ENCODE measurements around the gene CEP83. TPM values are rescaled to one million over a fixed set of nuclear protein-coding genes. Genes with fewer than 3 reads are reported as not detected.

Gene CEP83
- total RNA-seq, 3 donors from 2014 or later = 24.7 to 37.8 (median 27.8) TPM

- no peak for ATAC-seq
- peaks cover 48% of the 10 kb centered on the region for H3K36me3 Mint-ChIP-seq (ENCODE audit: insufficient read depth)
- no peaks in the 10 kb centered on the region for H3K27me3 Mint-ChIP-seq (ENCODE audit: low read depth)
- peaks cover 16% of the 10 kb centered on the region for H3K9me3 Mint-ChIP-seq
- no peak for DNase-seq
- no peak overlapping the region for H3K4me3 Mint-ChIP-seq
- H3K4me1 Mint-ChIP-seq (ENCODE audit: low read depth) = peaks cover 34% of the 10 kb centered on the region
Measured at GRCh38 chr12:94380507-94380906, 79.2 kb downstream of the CEP83 start.

GRCh38 chr12:94379479-94380113 lies 80.1 kb downstream of the CEP83 start:
- peaks cover 46% of the 10 kb centered on the region for H3K36me3 Mint-ChIP-seq (ENCODE audit: insufficient read depth)
- peaks cover 31% of the 10 kb centered on the region for H3K4me1 Mint-ChIP-seq (ENCODE audit: low read depth)
- H3K27me3 Mint-ChIP-seq (ENCODE audit: low read depth) = no peaks in the 10 kb centered on the region
- peaks cover 7% of the 10 kb centered on the region for H3K9me3 Mint-ChIP-seq
- DNase-seq = no peak
- ATAC-seq = peak; percentile 66 to 83
- H3K4me3 Mint-ChIP-seq = no peak overlapping the region

- Mint-ChIP-seq H3K27me3 (ENCODE audit: low read depth) (no peaks in the 10 kb centered on the region), H3K9me3 (no peaks in the 10 kb centered on the region), H3K4me1 (ENCODE audit: low read depth) (peaks cover 38% of the 10 kb centered on the region), H3K4me3 (no peak overlapping the region), H3K36me3 (ENCODE audit: insufficient read depth) (peaks cover 39% of the 10 kb centered on the region)
- no peak for DNase-seq
- ATAC-seq = no peak
Measured at GRCh38 chr12:94377599-94377998, 82.1 kb downstream of the CEP83 start.

DNA sequence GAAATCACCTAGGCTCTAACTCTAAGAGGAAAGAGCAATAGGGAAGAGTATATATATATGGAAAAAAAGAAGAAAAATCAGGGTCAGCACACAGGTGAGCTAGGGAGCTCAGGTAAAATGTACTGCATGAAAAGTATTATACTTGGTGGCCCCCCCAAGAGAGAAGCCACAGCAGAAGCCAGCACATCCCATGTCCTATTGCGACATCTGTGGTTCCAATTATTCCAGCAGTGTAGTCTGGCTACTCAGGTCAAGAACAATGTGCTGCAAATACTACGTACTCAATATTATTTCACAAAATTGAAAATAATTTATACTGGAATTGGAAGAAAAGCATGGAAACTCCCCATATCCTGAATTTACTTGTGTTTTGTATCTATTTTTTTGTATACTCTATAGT lies 85.5 kb downstream of the CEP83 start:
- ATAC-seq (no peak), DNase-seq (no peak)
- Mint-ChIP-seq H3K4me1 (ENCODE audit: low read depth) (peaks cover 19% of the 10 kb centered on the region), H3K9me3 (no peaks in the 10 kb centered on the region), H3K27me3 (ENCODE audit: low read depth) (no peaks in the 10 kb centered on the region), H3K36me3 (ENCODE audit: insufficient read depth) (peaks cover 32% of the 10 kb centered on the region), H3K4me3 (no peak overlapping the region)

- Mint-ChIP-seq H3K27me3 (ENCODE audit: low read depth) (no peaks in the 10 kb centered on the region), H3K36me3 (ENCODE audit: insufficient read depth) (peaks cover 32% of the 10 kb centered on the region), H3K4me3 (peak overlapping the region; percentile 11), H3K4me1 (ENCODE audit: low read depth) (peaks cover 23% of the 10 kb centered on the region), H3K9me3 (no peaks in the 10 kb centered on the region)
- peak; percentile 92 to 96 for ATAC-seq
- no peak for DNase-seq
Measured at GRCh38 chr12:94372461-94372860, 87.2 kb downstream of the CEP83 start.

DNA sequence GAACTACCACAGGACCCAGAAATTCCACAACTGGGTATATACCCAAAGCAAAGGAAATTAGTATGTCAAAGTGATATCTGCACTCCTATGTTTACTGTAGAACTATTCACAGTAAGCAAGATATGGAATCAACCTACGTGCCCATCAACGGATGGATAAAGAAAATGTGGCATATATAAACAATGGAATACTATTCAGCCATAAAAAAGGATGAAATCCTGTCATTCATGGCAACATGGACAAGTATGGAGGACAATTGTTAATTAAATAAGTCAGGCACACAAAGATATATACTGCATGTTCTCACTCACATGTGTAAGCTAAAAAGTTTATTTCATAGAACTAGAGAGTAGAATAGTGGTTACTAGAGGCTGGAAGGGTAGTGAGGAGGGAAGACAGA lies 97.0 kb downstream of the CEP83 start:
- no peak overlapping the region for H3K4me3 Mint-ChIP-seq
- no peaks in the 10 kb centered on the region for H3K4me1 Mint-ChIP-seq (ENCODE audit: low read depth)
- H3K36me3 Mint-ChIP-seq (ENCODE audit: insufficient read depth) = peaks cover 69% of the 10 kb centered on the region
- DNase-seq = no peak
- H3K9me3 Mint-ChIP-seq = peaks cover 37% of the 10 kb centered on the region
- no peaks in the 10 kb centered on the region for H3K27me3 Mint-ChIP-seq (ENCODE audit: low read depth)
- no peak for ATAC-seq

DNA sequence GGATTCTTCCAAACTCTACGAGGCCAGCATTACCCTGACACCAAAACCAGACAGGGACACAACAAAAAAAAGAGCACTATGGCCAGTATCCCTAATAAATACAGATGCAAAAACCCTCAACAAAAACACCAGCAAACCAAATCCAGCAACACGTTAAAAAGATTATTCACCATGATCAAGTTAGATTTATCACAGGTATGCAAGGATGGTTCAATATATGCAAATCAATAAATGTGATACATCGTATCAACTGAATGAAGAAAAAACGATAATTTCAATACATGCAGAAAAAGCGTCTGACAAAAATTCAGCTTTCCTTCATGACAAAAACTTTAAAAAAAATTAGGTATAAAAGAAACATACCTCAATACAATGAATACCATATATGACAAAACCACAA lies 99.9 kb downstream of the CEP83 start:
- Mint-ChIP-seq H3K36me3 (ENCODE audit: insufficient read depth) (peaks cover 68% of the 10 kb centered on the region), H3K27me3 (ENCODE audit: low read depth) (no peaks in the 10 kb centered on the region), H3K4me3 (no peak overlapping the region), H3K9me3 (peaks cover 41% of the 10 kb centered on the region), H3K4me1 (ENCODE audit: low read depth) (no peaks in the 10 kb centered on the region)
- no peak for DNase-seq
- no peak for ATAC-seq

GRCh38 chr12:94353130-94353529 lies 106.5 kb downstream of the CEP83 start:
- ATAC-seq (peak in 1 of 2 donors; percentile 63), DNase-seq (no peak)
- peaks cover 52% of the 10 kb centered on the region for H3K9me3 Mint-ChIP-seq
- peaks cover 76% of the 10 kb centered on the region for H3K36me3 Mint-ChIP-seq (ENCODE audit: insufficient read depth)
- H3K4me3 Mint-ChIP-seq = no peak overlapping the region
- H3K4me1 Mint-ChIP-seq (ENCODE audit: low read depth) = peaks cover 8% of the 10 kb centered on the region
- no peaks in the 10 kb centered on the region for H3K27me3 Mint-ChIP-seq (ENCODE audit: low read depth)

DNA sequence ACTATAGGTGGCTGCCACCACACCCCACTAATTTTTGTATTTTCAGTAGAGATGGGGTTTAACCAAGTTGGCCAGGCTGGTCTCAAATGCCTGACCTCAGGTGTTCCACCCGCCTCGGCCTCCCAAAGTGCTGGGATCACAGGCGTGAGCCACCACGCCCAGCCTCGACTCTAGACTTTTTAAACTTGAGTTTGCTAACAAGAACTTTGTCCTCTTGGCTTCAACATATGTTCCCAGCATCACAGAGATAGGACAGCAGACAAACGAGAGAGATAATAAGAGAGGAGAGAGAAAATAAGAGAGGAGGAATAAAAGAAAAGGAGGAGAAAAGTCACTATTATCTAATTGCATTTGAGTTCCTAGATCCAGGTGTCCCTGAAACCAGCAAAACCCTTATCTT lies 119.1 kb downstream of the CEP83 start:
- ATAC-seq = no peak
- Mint-ChIP-seq H3K9me3 (peaks cover 3% of the 10 kb centered on the region), H3K4me1 (ENCODE audit: low read depth) (no peaks in the 10 kb centered on the region), H3K36me3 (ENCODE audit: insufficient read depth) (peaks cover 26% of the 10 kb centered on the region), H3K4me3 (no peak overlapping the region), H3K27me3 (ENCODE audit: low read depth) (no peaks in the 10 kb centered on the region)
- DNase-seq = no peak

DNA sequence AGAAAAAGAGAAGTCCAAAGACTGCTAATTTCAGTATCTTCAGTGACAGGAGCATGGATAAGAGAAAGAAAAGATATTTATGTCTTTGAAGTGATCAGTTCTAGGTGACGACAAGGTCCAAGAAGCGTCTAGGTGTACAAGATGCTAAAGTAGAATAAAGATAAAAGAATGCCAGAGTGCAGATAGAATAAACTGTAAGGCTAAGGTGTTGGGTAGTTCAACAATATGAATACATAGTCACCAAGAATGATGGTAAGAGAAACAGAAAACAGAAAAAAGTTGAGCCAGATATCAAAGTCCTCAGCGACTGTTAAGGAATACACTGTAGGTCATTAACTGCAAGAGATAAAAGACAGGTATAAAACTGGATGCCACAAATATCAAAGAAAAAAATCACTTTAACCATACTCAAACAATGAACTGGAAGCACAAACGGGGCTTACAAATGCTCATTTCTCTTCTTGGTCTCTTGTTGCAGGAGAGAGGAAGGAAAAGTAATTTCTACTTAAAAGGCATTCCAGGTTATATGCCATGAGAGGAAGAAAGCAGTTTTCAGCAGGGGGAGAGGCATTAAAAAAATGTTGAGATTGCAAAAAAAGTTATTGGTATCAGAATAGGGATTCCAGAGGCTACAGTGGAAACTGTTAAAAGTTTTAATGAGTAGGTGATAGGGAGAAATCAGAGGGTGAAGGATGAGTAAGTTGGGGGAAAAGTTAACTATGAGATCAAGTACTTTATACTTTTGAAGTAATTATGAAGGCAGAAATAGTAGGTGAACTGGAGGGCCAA lies 121.5 kb downstream of the CEP83 start:
- DNase-seq = no peak
- Mint-ChIP-seq H3K4me1 (ENCODE audit: low read depth) (no peaks in the 10 kb centered on the region), H3K36me3 (ENCODE audit: insufficient read depth) (peaks cover 27% of the 10 kb centered on the region), H3K4me3 (no peak overlapping the region), H3K27me3 (ENCODE audit: low read depth) (no peaks in the 10 kb centered on the region), H3K9me3 (no peaks in the 10 kb centered on the region)
- no peak for ATAC-seq

DNA sequence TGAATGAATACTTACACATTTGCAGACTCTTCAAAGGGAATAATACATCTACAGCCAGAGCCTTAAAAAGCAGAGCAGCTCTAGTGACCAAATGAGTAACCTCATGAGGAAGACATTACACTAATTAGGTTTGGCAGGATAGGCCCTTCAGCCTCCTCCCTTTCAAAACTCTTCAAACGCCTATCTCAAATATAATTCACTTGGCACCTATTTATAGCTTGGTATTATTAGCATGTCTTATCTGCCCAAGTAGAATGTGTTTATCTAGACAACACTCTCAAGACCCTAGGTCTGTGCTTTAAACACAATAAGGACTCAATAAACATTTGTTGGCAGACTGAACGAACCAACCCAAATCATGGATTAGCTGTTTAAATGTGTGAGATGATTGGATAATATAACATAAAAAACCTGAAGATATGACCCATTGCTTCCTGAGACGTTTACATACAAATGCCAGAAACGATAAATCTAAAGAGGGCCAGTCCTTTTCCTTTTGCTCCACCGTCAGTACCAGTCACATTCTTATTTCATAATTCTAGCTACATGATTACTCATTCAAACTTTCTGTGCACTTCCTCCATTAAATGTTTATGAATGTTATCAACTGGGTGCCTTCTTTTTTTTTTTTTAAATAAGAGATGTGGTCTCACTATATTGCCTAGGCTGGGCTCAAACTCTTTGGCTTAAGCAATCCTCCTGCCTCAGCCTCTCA lies 123.3 kb downstream of the CEP83 start:
- no peaks in the 10 kb centered on the region for H3K27me3 Mint-ChIP-seq (ENCODE audit: low read depth)
- H3K36me3 Mint-ChIP-seq (ENCODE audit: insufficient read depth) = peaks cover 25% of the 10 kb centered on the region
- H3K4me3 Mint-ChIP-seq = no peak overlapping the region
- no peak for DNase-seq
- no peaks in the 10 kb centered on the region for H3K9me3 Mint-ChIP-seq
- ATAC-seq = no peak
- no peaks in the 10 kb centered on the region for H3K4me1 Mint-ChIP-seq (ENCODE audit: low read depth)

DNA sequence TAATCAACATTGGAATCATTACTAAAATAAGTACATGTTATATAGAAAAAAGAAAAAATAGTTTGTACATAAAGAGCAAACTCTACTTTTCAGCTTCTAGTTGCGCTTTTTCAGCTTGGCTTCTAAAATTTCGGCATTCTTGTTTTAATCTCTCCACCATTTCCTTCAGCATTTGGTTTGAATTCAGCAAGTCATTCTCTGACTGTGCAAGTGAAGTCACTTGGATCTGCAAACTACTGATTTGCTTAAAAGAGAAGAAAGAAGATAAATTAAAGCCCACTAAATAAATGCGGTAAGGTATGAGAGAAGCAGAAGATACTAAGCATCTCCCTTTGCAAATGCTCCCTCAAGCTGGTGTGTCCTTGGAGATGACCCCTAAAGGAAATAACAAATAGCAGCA lies 126.3 kb downstream of the CEP83 start:
- no peaks in the 10 kb centered on the region for H3K27me3 Mint-ChIP-seq (ENCODE audit: low read depth)
- no peak for ATAC-seq
- no peaks in the 10 kb centered on the region for H3K4me1 Mint-ChIP-seq (ENCODE audit: low read depth)
- H3K4me3 Mint-ChIP-seq = no peak overlapping the region
- no peak for DNase-seq
- H3K9me3 Mint-ChIP-seq = no peaks in the 10 kb centered on the region
- peaks cover 35% of the 10 kb centered on the region for H3K36me3 Mint-ChIP-seq (ENCODE audit: insufficient read depth)

GRCh38 chr12:94329366-94329765 lies 130.3 kb downstream of the CEP83 start:
- Mint-ChIP-seq H3K36me3 (ENCODE audit: insufficient read depth) (peaks cover 61% of the 10 kb centered on the region), H3K9me3 (no peaks in the 10 kb centered on the region), H3K27me3 (ENCODE audit: low read depth) (no peaks in the 10 kb centered on the region), H3K4me3 (no peak overlapping the region), H3K4me1 (ENCODE audit: low read depth) (peaks cover 19% of the 10 kb centered on the region)
- DNase-seq = no peak
- no peak for ATAC-seq

GRCh38 chr12:94327809-94328208 lies 131.9 kb downstream of the CEP83 start:
- Mint-ChIP-seq H3K4me3 (no peak overlapping the region), H3K9me3 (no peaks in the 10 kb centered on the region), H3K36me3 (ENCODE audit: insufficient read depth) (peaks cover 63% of the 10 kb centered on the region), H3K4me1 (ENCODE audit: low read depth) (peaks cover 19% of the 10 kb centered on the region), H3K27me3 (ENCODE audit: low read depth) (no peaks in the 10 kb centered on the region)
- DNase-seq (no peak), ATAC-seq (no peak)
